SK-N-SH (cell line): Measurements from ENCODE around the gene CALM1. TPM values are rescaled to one million over a fixed set of nuclear protein-coding genes. Genes with fewer than 3 reads are reported as not detected.

Experiments used
- CTCF ChIA-PET: fragments of 300-600, 350-600 bp; formaldehyde crosslinking; extraction: SDS; loops from one replicate; lab custom pipeline; 2021; lab: Yijun Ruan, JAX
- POLR2A ChIA-PET: fragments of 350-600 bp; sonication (Branson Sonifier 250); formaldehyde crosslinking; extraction: SDS; loops from one replicate; lab custom pipeline; 2020; ENCODE audit warnings: antibody characterized with exemption, inconsistent platforms; lab: Yijun Ruan, JAX
- DNase-seq: peaks from one replicate; pipeline ENCODE4 v3.0.0; 2012
- H2AFZ ChIP-seq: fragments of 200-600 bp; sonication (generic); 2 replicates; pipeline ENCODE4 v1.8.1; 2016; ENCODE audit warnings: antibody characterized with exemption, mild to moderate bottlenecking, low read depth
- H3F3A ChIP-seq: fragments of 200-600 bp; sonication (generic); replicated peaks from 2 replicates; pipeline ENCODE3; 2016; ENCODE audit warnings: antibody characterized with exemption, mild to moderate bottlenecking; ENCODE audit not compliant: insufficient read depth
- H3K27ac ChIP-seq, 2 experiments: fragments of 200-500 bp in 1 of 2; fragments of 200-600 bp in 1 of 2; sonication (Bioruptor generic) in 1 of 2; sonication (generic), shearing (Covaris generic) in 1 of 2; 2 replicates each; pipeline versions ENCODE4 v1.5.1 to v1.6.1; 2014 to 2016; ENCODE audit warnings: low read depth in 2 of 2, inconsistent platforms in 1 of 2, low read length in 1 of 2, mild to moderate bottlenecking in 1 of 2, mixed read lengths in 1 of 2
- H3K27me3 ChIP-seq: fragments of 200-600 bp; sonication (generic), shearing (Covaris generic); 2 replicates; pipeline ENCODE4 v1.6.1; 2016; ENCODE audit warnings: mixed run types; ENCODE audit not compliant: insufficient read depth
- H3K36me3 ChIP-seq, 2 experiments: fragments of 200-500 bp in 1 of 2; fragments of 200-600 bp in 1 of 2; sonication (Bioruptor generic) in 1 of 2; sonication (generic) in 1 of 2; replicated peaks in 1 of 2; 2 replicates each; pipeline versions ENCODE3 to v1.5.1; 2014 to 2016; ENCODE audit warnings: low read length in 1 of 2, mild to moderate bottlenecking in 1 of 2; ENCODE audit not compliant: insufficient read depth in 2 of 2, control insufficient read depth in 1 of 2
- H3K4me1 ChIP-seq, 2 experiments: fragments of 200-500 bp in 1 of 2; fragments of 200-600 bp in 1 of 2; sonication (Bioruptor generic) in 1 of 2; sonication (generic), shearing (Covaris generic) in 1 of 2; 2 replicates each; pipeline versions ENCODE4 v1.5.1 to v1.6.1; 2014 to 2016; ENCODE audit warnings: low read depth in 1 of 2, low read length in 1 of 2, mixed run types in 1 of 2; ENCODE audit not compliant: insufficient read depth in 2 of 2, control insufficient read depth in 1 of 2
- H3K4me2 ChIP-seq: fragments of 200-600 bp; sonication (generic), shearing (Covaris generic); 2 replicates; pipeline ENCODE4 v1.6.1; 2017; ENCODE audit warnings: mixed run types
- H3K4me3 ChIP-seq, 2 experiments: fragments of 200-500 bp in 1 of 2; fragments of 200-600 bp in 1 of 2; sonication (Bioruptor generic) in 1 of 2; sonication (generic), shearing (Covaris generic) in 1 of 2; 2 replicates each; pipeline versions ENCODE4 v1.5.1 to v1.8.1; 2014 to 2016; ENCODE audit warnings: low read depth in 2 of 2, inconsistent platforms in 1 of 2, low read length in 1 of 2, mild to moderate bottlenecking in 1 of 2, mixed read lengths in 1 of 2, moderate library complexity in 1 of 2
- H3K79me2 ChIP-seq: fragments of 200-600 bp; sonication (generic); 2 replicates; pipeline ENCODE4 v1.8.1; 2017; ENCODE audit warnings: mild to moderate bottlenecking; ENCODE audit not compliant: insufficient read depth
- H3K9ac ChIP-seq: fragments of 200-600 bp; sonication (generic); 2 replicates; pipeline ENCODE4 v1.6.1; 2017; ENCODE audit warnings: mixed run types
- H3K9me2 ChIP-seq: fragments of 200-600 bp; sonication (generic); 2 replicates; pipeline ENCODE4 v1.6.1; 2017; ENCODE audit warnings: mixed run types
- H3K9me3 ChIP-seq: fragments of 200-600 bp; sonication (generic); 2 replicates; pipeline ENCODE4 v1.6.1; 2017; ENCODE audit warnings: mixed run types, mild to moderate bottlenecking, moderate library complexity
- H4K20me1 ChIP-seq: fragments of 200-600 bp; sonication (generic); 2 replicates; pipeline ENCODE4 v1.6.1; 2017; ENCODE audit warnings: mild to moderate bottlenecking, mixed run types; ENCODE audit not compliant: insufficient read depth
- CHD2 ChIP-seq: fragments of 150-350 bp; IDR thresholded peaks from 2 replicates; pipeline ENCODE4 v1.6.1; 2018; ENCODE audit warnings: low read length; ENCODE audit not compliant: partially characterized antibody
- CTCF ChIP-seq: fragments of 200-600 bp; sonication (generic); IDR thresholded peaks from 2 replicates; pipeline ENCODE4 v1.6.1; 2017; ENCODE audit warnings: antibody characterized with exemption, mild to moderate bottlenecking, moderate library complexity
- ELF1 ChIP-seq: IDR thresholded peaks from 2 replicates; pipeline ENCODE4 v1.4.0; 2012
- EP300 ChIP-seq, 2 experiments: IDR thresholded peaks; 2 replicates each; pipeline versions ENCODE4 v1.4.0 to v1.6.1; 2012; ENCODE audit warnings: borderline replicate concordance in 1 of 2, low read depth in 1 of 2, low read length in 1 of 2
- FOSL2 ChIP-seq: IDR thresholded peaks from 2 replicates; pipeline ENCODE4 v1.4.0; 2012; ENCODE audit warnings: low read depth, mild to moderate bottlenecking, moderate library complexity, borderline replicate concordance
- GATA2 ChIP-seq: sonication (generic); formaldehyde crosslinking; IDR thresholded peaks from 2 replicates; pipeline ENCODE4 v1.5.0; 2020; ENCODE audit warnings: mild to moderate bottlenecking, missing genetic modification reagents
- IRF3 ChIP-seq: fragments of 150-350 bp; IDR thresholded peaks from 2 replicates; pipeline ENCODE4 v1.6.1; 2016; ENCODE audit warnings: mild to moderate bottlenecking, low read depth, low read length
- MAX ChIP-seq: IDR thresholded peaks from 2 replicates; pipeline ENCODE4 v1.4.0; 2012; ENCODE audit warnings: low read depth
- MEF2A ChIP-seq: IDR thresholded peaks from 2 replicates; pipeline ENCODE4 v1.4.0; 2012; ENCODE audit warnings: low read depth, borderline replicate concordance
- NRF1 ChIP-seq: IDR thresholded peaks from 2 replicates; pipeline ENCODE4 v1.6.1; 2012; ENCODE audit warnings: low read depth, mild to moderate bottlenecking, low read length
- PBX3 ChIP-seq: IDR thresholded peaks from 2 replicates; pipeline ENCODE4; 2012
- RAD21 ChIP-seq: IDR thresholded peaks from 2 replicates; pipeline ENCODE4 v1.6.1; 2012; ENCODE audit warnings: mild to moderate bottlenecking, low read length
- RCOR1 ChIP-seq: fragments of 150-350 bp; IDR thresholded peaks from 2 replicates; pipeline ENCODE4 v1.6.1; 2017; ENCODE audit warnings: antibody characterized with exemption, low read length
- REST ChIP-seq: IDR thresholded peaks from 2 replicates; pipeline ENCODE4 v1.6.1; 2012; ENCODE audit warnings: mild to moderate bottlenecking, low read depth, low read length, moderate library complexity
- RFX5 ChIP-seq: IDR thresholded peaks from 2 replicates; pipeline ENCODE4 v1.6.1; 2012; ENCODE audit warnings: mild to moderate bottlenecking, improper control_type of control experiment, low read length
- RXRA ChIP-seq: IDR thresholded peaks from 2 replicates; pipeline ENCODE4 v1.4.0; 2012; ENCODE audit warnings: low read depth, mild to moderate bottlenecking, borderline replicate concordance
- SMC3 ChIP-seq: IDR thresholded peaks from 2 replicates; pipeline ENCODE4 v1.6.1; 2012; ENCODE audit warnings: low read depth, low read length, improper control_type of control experiment
- USF1 ChIP-seq: IDR thresholded peaks from 2 replicates; pipeline ENCODE4 v1.4.0; 2012; ENCODE audit warnings: low read depth, borderline replicate concordance
- YY1 ChIP-seq: IDR thresholded peaks from 2 replicates; pipeline ENCODE4 v1.4.0; 2012; ENCODE audit warnings: low read depth, mild to moderate bottlenecking
- ZBTB33 ChIP-seq: IDR thresholded peaks from 2 replicates; pipeline ENCODE4 v1.4.0; 2012; ENCODE audit warnings: low read depth, borderline replicate concordance
- WGBS: methylation state at CpG from one replicate; pipeline ENCODE4 v1.1.6; 2017; ENCODE audit warnings: low lambda C conversion rate; 5-methylcytosine and 5-hydroxymethylcytosine counted together
- polyA plus RNA-seq, 3 experiments: library from polyadenylated mRNA; depleted of rRNA; stranded (reverse); fragments of >200 nt; gene quantifications; 2 replicates each; pipeline ENCODE4 v1.2.3, GENCODE V29; 2012

The CALM1 gene
- polyA plus RNA-seq, 1 of the 3 experiments (the other 2 are of a cell fraction): 299 TPM

- POLR2A ChIA-PET: interaction anchor here (0.6 to 5.0 kb wide), 6 partner anchors 10 to 247 kb away, joined by 3 to 25 read pairs (median 5); no protein-coding TSS in a partner anchor
- Histone ChIP-seq H3K4me3 (no peak overlapping the region), H3K9me3 (0 out of 2 replicates have a peak, but pooled peaks cover 3% of the 10 kb centered on the region)
- TF ChIP-seq RAD21: no peak
- TF ChIP-seq FOSL2: no peak
- TF ChIP-seq SMC3: no peak
- no peak for TF ChIP-seq MEF2A
- TF ChIP-seq RCOR1: no peak
- TF ChIP-seq IRF3: no peak
- TF ChIP-seq RXRA: no peak
- no peak for TF ChIP-seq CHD2
- TF ChIP-seq YY1: no peak
- TF ChIP-seq NRF1: no peak
- TF ChIP-seq RFX5: no peak
- no peak for TF ChIP-seq REST
- TF ChIP-seq MAX: no peak
- TF ChIP-seq USF1: no peak
- no peak for TF ChIP-seq ELF1
- TF ChIP-seq GATA2 (CRISPR knock-in tag): no peak
- no peak for TF ChIP-seq PBX3
- no peak for TF ChIP-seq CTCF
- TF ChIP-seq ZBTB33: no peak
- no peak for TF ChIP-seq EP300 (IDR thresholded peaks at IDR 0.05; ENCODE audit: borderline replicate concordance in 1 of 2, low read depth in 1 of 2, low read length in 1 of 2)
- TF ChIP-seq, all 33 proteins: peak for 0
- no peaks in the 10 kb centered on the region for H3K27me3 ChIP-seq
- H3K9me2 ChIP-seq: 0 out of 2 replicates have a peak, but pooled peaks cover 3% of the 10 kb centered on the region
- H3K79me2 ChIP-seq: no peaks in the 10 kb centered on the region
- no peaks in the 10 kb centered on the region for H4K20me1 ChIP-seq
- H3K36me3 ChIP-seq: no peaks in the 10 kb centered on the region
- H3K9ac ChIP-seq: no peak overlapping the region
- H3F3A ChIP-seq: no peaks in the 10 kb centered on the region
- 64% methylated on average over 5 of the region's 6 CpGs for WGBS
- H3K4me2 ChIP-seq: no peak overlapping the region
- H3K4me1 ChIP-seq: peaks cover 0 to 51% of the 10 kb centered on the region in 2 experiments; a peak in 2 of 4 replicates
- H2AFZ ChIP-seq: no peak overlapping the region
- DNase-seq: no peak
- CTCF ChIA-PET: interaction anchor here (0.9 to 4.5 kb wide), 5 partner anchors 38 to 247 kb away, joined by 3 to 31 read pairs (median 3); no protein-coding TSS in a partner anchor
- H3K27ac ChIP-seq: peak overlapping the region in 1 of 2 experiments; percentile 98; a peak in 2 of 4 replicates
Observed at GRCh38 chr14:90450151-90450550, 53.3 kb downstream of the CALM1 start.
